Stimulated activated CD4-positive, alpha-beta T cell treated with anti-CD3 and anti-CD28 coated beads, Interleukin-15, amount 100 ng/mL, for 1 hour (primary cell): ENCODE data around the gene RXRB.
"Not testable (repeated sequence)": the region's sequence is repeated elsewhere in the genome, so short reads cannot be mapped to it uniquely, and the experiment has no call there.

Source experiments
- DNase-seq, 2 donors: peaks; one replicate each; pipeline ENCODE4 v3.0.0-alpha.2; 2020; ENCODE audit warnings: low read depth in 1 of 2, low spot score in 1 of 2

RXRB gene

DNA sequence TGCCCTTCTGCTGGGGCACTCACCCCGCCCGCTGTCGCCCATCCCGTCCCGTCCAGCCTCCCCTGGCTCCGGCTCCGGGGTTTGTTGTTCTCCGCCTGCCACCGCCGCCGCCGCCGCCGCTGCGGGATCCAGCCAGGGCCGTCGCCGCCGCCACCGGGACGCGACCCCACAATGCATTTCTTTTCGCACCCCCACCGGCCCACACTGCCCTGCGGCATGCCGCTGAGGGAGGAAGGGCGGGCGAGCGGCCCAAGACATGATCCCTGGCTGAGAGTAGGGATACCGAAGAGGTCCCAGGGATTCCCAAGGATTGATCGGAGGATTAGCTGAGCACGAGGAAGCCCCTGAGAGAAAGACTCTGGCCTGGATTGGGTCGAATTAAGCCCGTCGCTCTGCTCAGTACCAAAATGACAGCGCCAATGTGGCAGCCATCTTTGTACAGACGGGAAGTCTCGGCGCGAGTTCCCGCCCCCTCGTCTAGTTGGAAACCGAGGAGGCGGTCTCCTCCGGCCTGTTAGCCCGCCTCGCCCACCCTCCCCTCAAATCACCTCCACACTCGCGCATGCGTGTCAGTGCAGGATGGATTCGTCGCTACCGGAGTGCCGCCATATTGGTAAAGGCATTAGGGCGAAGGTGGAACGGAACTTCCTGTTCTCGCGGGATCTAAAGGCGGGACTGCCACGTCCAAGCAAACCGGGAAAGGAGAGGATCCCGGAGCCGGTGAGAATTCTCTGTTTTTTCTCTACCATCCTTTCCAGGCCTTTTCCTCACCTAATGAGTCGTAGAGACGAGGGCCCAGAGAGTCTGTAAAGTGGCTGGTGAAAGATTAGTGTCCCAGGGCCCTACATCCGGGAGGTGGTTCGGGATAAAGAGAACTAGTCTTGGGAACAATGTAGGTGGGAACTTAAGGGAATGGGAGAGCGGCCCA is at the start of gene RXRB, which contains the start of gene SLC39A7:
Gene RXRB (minus strand): TSS at position 447 of the 928 bp plus-strand sequence. CDS start 189 bp downstream, at position 258.
Gene SLC39A7 (plus strand): TSS at position 649 of the 928 bp plus-strand sequence. CDS start 379 bp downstream, outside the sequence.
- peak; percentile 96 to 98 for DNase-seq

DNA sequence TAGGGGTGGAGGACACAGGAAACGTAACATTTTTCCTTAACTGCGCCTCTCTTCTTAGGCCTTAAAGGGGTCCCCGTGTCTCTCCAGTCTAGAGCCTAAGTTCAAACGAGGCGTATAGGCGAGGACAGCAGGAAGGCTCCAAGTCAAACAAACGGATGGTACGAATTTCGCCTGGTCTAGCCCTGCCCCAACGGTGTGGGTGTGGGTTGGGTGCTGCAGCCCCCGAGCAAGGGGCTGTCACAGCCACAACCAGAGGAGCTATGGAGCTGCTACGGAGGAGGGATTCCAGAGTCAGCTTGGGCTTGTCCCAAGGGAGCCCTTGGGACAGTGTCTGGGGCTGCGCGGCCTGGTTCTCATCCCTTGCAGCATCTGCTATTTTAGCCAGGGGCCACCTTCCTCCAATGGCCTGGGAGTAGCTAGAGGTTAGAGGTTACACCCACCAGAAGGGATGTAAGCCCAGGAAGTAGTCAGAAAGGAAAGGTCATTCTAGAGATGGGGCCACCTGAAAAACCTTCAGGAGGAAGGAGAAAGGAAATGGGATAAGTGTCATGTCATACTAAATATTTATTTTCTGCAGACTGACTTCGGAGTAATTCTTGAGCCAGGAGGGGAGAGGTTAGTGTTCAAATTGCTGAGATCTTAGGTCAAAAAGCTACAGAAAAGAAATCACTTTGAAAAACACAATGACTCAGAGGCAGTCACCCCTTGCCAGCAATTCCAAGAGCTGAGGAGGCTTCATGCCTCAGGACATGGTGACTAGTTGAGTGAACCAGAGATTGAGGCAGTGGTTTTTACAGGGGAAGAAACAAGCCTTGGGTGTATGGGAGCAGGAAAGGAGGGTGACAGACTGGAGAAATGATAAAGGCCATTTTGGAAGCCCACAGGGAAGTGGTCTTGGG is 49.5 kb upstream of the RXRB start:
- no peak for DNase-seq

DNA sequence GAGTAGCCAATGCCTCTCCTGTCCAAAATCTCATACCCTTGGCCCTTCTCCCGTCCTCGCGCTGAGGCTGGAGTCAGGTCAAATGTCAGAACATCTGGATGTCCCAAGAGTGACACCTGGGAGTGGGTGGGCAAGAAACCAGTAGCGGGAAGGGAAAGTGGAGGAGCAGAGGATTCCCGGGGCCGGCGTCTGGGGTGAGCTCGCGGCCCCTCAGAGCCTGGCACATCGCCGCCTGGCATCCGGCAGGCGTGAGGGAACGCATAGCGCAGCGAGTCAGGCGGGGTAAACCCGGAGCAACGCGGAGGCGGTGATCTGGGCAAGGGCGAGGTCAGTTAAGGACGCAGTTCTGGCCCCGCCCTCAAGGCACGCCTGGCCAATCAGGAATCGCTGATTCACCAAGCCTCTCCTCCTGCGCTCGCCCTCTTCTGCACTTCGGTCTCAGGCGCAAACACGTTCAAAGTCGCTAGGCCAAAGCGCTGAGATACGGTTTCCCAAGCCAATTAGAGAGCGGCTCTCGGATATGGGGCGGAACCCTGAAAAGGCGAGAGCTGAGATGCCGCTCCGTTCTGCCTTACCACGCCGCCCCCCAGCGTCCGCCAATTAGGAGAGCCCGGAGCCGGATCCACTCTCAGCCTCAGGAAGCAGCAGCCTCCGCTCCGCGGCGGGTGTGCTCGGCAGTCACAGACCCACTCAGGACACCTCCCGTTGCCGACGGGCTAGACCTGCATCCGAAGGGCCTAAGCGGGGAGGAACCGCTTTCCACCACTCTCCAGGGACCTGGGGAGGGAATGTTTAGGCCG is 48.7 kb upstream of the RXRB start:
- DNase-seq: peak; percentile 86

DNA sequence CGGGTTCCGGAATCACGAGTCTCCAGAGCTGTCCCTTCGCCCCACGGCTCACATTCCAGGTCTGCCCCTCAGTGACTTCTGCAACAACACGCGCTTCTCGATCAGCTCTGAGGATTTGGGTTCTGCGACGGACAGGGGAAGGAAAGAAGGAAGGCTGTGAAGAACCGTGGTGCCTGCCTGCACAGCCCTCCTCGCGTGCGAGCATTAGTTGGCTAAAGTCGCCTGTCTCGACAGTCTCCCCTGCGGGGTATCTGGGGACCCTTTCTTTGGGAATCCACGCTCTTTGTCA is 48.1 kb upstream of the RXRB start:
- DNase-seq: no peak

DNA sequence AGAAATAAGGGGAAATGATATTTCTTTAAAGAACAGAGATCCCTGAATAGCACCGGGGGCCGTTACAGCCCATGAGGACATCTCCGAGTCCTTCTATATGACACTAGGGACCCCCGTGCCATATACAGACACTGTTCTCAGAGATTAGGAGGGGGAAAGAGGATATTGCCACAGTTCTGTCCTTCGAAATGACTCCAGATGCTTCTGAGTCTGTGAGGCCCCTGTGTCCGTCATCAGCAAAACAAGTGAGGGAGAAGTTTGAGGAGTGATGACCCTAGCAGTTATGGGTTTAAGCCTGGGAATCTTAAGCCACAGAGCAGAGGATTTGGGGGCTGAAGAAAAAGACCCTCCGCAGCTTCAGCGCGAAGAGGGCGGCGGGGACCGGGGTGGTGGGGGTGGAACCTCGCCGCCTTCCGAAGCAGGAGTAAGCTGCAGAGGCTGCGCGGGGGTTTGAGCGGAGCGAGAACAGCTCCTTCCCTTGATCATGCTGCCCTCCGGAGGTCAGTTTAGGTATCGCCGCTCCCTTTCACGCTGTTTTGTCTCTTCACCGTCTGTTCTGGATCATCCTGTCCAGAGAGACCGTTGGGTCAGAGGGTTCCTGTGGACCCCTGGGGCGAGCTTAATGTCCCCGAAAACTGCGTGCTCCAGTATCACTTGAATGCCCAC is 47.6 kb upstream of the RXRB start:
- DNase-seq: peak; percentile 78 to 87

DNA sequence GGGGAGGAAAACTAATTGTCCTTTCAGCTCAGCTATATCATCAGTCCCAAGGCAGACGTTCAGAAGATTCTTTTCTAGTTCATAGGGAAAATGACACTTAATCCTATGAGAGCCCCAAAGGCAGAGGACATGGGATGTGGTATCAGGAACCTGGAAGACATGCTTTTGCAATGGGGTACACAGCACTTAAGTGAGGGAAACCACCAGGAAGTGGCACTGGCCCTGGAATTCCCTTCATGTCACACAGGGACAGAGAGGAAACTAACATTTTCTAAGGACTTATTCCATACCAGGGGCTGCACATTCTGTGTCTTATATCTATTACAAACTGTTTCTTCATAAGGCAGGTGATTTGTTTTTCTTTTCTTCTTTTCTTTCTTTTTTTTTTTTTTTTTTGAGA is 43.0 kb upstream of the RXRB start:
- no peak for DNase-seq

DNA sequence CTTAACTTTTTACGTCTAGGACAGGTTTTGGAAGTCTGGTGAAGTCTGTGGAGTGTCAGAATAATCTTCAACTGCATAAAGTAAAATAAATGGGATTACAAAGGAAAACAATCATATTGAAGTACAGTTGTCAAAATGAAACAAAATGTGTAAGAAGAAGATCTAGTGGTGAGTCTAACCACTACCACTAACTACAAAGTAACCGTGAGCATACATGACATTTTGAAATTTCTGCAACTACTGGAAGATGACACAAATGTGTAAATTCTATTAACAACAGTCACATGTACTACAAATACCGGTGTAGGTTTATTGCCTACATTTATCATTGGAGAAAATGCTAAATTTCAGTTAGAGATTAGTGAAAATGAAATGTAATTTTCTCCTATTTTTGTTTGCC is 41.5 kb upstream of the RXRB start:
- DNase-seq: no peak

DNA sequence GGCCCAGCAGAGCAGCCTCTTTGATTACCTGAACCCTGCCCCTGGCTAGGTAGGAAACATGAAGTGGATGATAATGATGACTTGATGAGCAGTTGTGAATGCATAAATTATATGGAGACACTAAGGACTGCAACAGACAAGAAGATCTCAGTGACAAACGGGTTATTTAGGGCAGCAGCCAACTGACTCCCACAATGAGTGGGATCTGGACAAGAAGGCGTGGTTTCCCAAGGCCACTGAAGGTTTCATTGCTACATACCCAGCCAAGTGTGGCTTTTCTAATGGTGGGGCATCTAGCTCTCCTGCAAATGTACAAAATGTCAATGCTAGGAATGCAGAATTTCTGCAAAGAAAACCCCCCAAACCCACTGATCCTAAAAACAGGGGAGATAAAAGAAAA is 37.3 kb upstream of the RXRB start:
- no peak for DNase-seq

DNA sequence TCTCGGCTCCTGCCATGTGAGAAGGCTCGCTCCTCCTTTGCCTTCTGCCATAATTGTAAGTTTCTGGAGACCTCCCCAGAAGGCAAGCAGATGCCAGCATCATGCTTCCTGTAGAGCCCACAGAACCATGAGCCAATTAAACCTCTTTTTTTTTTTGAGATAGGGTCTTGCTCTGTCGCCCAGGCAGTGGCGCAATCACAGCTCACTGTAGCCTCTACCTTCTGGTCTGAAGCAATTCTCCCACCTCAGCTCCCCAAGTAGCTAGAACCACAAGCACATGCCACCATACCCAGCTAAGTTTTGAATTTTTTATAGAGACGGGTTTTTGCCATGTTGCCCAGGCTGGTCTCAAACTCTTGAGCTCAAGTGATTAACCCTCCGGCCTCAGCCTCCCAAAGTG is 36.4 kb upstream of the RXRB start:
- DNase-seq: no peak

DNA sequence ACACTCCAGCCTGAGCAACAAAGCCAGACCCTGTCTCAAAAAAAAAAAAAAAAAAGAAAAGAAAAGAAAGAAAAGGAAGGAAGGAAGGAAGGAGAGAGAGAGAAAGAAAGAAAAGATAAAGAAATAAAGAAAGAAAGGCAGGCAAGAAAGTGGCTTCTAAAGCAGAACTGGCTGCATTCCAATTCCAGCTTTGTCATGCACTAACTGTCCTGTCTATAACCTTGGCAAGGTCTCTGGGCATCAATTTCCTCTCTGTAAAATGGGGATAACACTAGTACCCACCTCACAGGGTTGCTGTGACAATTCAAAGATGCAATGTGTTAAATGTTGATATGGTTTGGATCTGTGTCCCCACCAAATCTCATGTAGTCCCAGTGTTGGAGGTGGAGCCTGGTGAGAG is 35.9 kb upstream of the RXRB start:
- no peak for DNase-seq

DNA sequence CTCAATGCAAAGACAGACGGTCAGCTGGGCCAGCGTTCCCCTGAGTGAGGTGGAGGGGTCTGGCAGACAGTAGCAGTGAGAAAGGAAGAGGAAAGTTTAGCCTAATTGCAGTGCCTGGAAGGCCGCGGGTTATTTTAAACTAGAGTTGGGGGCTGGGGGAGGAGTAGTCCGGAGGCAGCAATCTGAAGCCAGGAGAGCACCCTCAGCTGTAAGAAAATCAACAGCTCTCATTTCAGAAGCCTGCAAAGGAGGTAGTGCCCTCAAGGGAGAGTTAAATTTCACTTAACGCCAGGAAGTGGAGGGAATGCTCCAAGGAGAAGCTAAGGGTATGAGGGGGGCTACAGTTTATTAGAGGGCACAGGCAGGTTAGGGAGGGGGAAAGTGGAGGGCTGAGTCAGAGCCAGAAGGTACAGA is 34.8 kb upstream of the RXRB start:
- DNase-seq: no peak

DNA sequence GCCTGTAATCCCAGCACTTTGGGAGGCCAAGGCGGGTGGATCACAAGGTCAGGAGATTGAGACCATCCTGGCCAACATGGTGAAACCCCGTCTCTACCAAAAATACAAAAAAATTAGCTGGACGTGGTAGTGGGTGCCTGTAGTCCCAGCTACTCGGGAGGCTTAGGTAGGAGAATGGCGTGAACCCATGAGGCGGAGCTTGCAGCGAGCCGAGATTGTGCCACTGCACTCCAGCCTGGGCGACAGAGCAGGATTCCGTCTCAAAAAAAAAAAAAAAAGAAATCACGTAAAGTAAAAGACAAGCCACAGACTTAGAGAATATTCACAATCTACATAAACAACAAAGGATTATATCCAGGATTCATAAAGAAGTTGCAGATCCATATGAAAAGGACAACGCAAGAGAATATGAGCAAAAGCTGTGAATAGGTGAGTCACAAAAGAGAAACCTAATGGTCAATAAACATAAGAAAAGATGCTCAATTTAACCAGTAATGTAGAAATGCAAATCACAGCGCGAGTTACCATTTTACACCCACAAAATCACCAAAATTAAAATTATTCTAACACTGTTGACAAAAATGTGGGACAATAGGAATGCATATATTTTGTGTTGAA is 26.1 kb upstream of the RXRB start:
- DNase-seq: not testable (repeated sequence)

DNA sequence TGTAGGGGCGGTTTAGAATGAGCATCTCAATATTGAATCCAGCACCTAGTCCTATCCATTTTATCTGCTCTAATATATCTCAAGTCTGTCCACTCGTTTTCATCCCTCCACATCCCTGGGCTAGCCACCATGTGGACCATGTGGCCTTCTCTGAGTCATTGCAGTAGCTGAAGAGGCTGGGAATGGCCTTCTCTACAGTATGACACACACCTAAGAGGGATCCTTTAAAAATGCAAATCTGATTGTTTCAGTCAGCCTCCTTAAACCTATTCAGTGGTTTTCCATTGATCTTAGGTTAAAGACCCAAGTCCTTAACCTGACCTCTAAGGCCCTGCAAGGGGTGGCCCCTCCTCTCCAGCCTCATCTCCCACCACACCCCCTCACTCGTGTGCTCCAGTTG is 17.2 kb upstream of the RXRB start:
- DNase-seq: no peak

DNA sequence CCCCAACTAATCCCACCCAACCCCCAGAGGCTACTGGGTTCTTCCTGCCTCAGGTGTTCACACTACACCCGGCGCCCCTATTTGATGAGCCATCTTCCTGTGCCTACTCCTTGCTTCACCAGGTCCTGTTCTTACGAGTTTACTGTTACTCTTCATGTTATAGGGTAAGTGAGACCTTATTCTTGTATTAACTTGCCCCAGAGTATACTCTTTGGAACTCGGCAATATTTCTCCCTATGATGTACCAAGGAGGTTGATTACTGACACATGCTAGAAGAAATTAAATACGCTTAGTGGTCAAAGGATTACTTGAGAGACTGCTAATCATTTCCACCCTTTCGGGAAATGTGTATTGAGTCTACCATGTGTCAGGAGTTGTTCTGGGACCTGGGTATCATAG is 16.8 kb upstream of the RXRB start:
- no peak for DNase-seq

DNA sequence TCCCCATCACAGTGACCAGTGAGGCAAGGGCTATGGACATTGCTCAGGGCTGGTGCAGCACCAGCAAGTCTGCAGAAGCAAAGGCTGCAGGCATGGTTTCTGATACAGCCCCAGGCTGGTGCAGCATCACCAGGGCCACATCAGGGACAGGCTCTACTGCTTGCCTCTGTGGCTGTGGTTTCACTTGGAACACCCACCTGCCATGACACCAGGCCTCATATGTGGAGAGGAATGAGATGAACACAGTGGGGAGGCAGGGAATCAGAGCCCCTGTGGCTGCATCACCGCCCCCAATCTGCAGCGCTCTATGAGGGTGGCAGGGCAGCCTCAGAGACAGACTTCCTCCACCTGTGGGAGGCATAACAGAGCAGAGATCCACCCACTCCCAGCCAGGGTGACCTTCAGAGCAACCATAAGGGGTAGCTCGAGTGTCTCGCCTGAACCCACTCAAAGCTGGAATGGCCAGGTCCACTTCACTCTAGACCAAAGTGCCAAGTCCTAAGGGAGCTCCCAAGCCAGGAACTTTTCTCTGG is 15.7 kb upstream of the RXRB start:
- DNase-seq: no peak

DNA sequence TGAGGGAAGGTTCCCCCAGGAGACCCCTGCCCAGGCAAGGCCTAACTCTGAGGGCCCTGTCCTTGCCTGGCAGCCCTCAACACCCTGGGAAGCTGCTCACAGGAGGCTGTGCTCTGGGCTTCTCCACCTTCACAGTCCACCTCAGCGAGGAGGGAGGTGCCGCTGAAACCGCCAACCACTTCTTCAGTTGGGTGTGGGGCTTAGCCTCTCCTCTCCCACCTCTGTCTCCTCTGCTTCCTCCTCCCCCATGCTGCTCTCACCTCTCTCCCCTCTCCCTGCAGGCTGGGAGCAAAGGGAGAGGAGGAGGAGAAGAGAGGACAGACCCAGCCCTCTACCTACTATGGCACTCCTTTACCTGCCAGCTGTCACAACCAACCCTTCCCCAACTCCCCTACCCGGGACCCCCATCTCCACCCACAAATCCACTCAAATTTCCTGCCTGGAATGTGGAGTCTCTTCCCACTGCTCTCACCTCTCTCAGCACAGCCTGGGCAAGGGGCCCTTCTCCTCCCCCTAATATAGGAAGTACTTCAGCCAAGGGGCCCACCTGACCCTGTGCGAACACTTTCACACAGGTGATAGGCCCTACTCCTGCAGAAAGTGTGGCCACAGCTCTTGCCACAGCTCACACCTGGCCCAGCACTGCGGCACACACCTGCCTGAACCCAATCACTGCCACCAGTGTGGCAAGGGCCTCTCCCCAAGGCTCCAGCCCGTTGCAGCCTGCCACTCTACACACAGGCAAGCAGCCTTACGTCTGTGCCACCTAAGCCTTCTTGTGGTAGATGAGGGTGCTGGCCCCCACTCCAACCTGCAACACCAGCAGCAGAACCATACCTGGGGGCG is 15.0 kb upstream of the RXRB start:
- no peak for DNase-seq

DNA sequence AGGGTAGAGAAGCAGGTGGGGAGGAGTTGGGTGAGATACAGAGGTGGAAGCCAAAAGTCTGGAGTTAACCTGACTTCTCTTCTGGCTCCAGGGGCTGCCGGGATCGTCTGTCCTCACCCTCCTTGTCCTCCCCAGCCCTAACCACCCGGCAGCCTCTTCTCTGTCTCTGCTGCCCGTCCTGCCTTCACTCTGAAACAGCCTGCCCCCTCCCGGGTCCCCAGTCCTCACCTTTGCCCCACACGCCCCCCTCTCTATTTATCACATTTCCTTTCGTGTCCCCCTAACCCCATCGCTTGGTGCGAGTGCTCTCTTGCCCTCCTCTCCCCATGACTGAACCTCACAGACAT is 13.5 kb upstream of the RXRB start:
- DNase-seq: no peak

DNA sequence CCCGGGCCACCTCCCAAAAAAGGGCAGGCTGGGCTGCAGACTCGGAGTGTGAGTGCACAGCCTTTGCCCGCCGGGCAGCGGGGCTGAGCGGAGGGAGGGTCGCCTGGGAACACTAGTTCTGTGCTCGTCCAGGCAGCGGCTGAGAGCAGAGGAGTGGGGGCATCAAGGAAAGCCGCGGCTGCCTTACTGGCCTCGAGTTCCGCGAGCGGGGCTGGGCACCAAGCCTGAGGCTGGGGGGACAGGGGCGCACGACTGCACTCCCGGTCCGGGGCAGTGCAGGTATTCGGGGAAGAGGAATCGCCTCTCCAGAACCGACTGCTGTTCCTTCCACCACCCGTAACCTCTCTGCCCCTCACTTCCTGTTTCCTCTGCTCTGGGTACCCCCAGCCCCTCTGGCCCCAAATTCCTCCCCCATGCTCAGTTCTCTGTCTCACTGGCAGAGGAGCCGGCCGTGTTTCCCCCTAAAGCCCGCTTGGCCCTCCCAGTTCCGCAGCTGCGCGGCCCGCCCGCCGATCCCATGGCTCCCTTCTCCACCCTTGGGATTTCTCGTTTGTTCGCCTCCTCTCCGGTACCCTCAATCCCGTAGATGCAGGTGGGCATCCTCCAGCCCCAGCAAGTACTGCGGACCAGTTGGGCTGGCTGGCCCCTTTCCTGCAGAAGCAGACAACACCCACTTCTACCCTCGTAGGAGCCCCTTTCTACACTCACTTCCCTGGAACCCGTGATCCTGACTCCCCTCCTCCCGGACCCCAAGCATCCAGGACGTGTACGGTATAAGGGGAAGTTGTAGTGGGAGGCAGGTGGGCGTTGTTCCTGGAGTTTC is 12.9 kb upstream of the RXRB start:
- DNase-seq: no peak

DNA sequence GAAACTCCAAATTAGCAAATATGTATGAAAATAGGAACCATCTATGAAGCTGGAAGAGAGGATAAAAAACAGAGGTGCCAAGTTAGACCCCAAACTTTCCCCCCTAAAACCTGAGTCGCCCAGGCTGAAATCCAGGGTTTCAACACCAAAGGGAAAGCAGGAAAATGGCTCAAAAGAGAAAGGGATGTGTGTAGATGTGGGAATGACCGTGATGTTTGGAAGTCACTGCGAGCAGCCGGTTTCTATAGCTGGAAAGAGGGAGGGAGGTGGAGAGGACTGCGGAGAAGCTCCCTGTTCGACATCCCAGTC is 12.3 kb upstream of the RXRB start:
- DNase-seq: no peak
